HG02981 (cell line): ENCODE results near the gene DENND1A.
"Not testable (repeated sequence)": the region's sequence is repeated elsewhere in the genome, so short reads cannot be mapped to it uniquely, and the experiment has no call there.

Experiments
- ATAC-seq: cut with Tn5 transposase; IDR thresholded peaks from one replicate; pipeline ENCODE4 v1.9.1; 2021; ENCODE audit warnings: mild to moderate bottlenecking, moderate library complexity; ENCODE audit not compliant: unreplicated experiment

DENND1A gene

DNA sequence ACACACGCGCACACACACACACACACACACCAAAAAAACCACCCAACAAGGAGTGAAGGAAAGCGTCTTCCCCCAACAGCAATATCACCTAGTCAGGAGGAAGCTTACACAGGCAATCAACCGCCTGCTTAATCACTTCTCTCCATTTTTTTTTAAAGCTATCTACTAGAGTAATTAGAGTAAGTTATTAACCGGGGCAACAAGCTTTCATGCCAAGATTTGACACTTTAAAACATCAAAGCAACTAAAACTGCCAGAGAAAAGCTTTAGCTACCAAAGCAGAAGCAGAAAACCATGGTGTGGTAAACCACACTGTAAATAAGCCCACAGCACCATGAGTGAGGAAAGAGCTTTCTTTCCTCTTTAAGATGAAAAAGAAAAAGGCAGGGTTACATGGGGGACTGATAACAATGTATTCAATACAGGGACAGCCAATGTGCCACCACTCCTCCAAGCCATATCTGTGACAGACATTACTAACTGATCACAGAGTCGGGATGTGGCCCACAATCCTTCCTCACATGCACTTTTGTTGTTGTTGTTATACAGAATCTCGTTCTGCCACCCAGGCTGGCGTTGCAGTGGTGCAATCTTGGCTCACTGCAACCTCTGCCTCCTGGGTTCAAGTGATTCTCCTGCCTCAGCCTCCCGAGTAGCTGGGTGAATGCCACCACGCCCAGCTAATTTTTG lies 291.8 kb downstream of the DENND1A start:
- peak; percentile 55 for ATAC-seq

DNA sequence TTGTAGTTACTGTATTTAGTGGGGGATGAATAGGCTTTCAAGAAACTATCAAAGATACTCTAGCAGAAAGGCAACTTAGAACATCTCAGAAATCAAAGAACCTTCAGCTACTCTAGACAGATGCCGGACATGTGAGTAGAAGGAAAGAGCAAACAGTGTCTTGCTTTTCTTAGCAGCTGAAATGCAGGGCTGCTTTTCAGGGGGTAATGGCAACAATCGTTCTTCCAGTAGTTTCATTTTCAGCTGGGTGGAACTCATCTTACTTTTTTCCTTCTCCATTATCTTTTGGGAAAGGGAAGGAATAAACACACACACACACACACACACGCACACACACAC lies 292.4 kb downstream of the DENND1A start:
- no peak for ATAC-seq

DNA sequence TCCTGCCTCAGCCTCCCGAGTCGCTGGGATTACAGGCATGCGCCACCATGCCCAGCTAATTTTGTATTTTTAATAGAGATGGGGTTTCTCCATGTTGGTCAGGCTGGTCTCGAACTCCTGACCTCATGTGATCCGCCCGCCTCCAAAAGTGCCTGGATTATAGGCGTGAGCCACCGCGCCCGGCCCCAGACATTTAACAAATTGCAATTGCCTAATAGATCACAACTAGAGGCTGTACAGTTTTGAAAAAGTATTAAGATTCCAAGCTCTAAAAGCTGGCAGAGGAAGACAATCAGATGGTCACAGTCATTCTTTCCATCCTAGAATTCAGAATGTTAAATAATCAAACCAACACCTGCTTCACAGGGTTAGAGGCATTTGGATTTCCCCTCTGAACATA lies 293.1 kb downstream of the DENND1A start:
- ATAC-seq: not testable (repeated sequence)

DNA sequence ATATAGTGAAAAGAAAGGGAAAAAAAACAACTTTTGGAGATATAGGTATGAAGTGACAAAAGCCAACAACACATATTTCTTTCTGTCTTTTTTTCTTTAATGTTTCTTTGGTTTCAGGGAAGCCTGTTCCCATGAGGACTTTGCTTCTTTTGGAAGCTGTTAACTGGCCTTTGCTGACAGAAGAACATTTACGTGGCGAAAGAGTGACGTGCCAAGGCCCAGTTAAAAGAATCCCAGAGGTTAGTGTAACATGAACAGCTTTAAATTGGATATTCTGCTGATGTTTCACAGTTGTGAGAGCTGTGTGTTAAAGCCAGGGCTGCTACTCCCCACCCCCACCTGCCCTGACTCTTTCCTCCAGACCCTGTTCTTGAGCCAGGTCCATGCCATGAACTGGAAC lies 298.1 kb downstream of the DENND1A start:
- no peak for ATAC-seq

DNA sequence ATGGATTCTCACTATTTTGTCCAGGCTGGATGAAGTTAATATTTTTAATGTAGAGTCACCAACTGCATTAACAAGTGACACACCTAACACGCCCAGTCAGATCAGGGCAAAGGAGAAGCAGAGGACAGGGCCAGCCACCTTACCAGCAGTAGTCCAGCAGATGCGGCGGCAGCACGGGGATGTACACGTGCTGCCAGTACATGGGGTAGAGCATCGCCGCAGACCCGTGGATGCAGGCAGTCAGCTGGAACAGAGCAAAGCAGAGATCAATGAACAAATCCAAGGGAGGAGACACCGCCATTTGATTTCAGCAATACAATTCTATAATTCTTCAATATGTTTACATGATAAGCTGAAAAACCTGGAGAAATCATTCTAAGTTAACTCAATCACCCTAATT lies 299.7 kb downstream of the DENND1A start:
- ATAC-seq: no peak

DNA sequence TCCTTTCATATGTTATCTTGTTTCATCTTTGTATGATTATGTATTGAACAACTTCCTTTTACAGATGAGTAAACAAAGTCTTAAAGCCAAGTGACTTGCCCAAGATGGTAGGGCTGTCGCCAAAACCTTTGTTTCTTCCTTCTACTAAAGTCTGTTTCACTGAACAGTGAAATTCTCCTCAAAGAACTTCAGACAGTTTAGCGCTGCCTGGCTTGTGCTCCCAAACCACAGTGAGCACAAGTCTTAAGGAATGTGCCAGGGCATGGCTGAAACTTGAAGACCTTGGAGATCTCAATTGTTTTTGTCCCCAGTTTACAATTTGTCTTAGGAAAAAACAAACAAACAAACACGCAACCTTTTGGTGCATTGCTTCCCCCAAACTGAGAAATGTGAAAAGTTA lies 300.4 kb downstream of the DENND1A start:
- no peak for ATAC-seq

DNA sequence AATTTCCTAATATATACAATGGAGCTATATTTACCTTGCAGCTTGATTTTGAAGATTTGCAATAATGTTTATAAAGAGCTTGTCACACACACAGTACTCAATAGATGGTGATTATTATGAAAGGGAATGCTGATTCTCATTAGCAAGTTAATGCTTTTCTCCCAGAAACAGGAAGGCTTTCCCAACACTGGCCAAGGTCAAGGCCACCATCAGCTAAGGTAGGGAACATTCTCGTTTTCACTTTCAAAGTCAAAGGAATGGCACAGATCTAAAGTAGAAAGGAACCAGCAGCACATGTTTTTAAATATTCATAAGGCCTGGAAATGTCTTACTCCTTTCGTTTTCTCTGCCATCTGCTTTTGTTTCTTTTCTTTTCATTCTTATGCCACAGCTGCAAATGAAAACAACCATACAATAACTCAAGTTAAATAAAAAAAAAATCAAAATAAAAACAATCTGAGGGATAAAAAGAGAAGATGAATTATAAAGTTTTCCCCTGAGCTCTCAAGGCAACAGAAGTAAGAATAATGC lies 307.1 kb downstream of the DENND1A start:
- ATAC-seq: no peak

DNA sequence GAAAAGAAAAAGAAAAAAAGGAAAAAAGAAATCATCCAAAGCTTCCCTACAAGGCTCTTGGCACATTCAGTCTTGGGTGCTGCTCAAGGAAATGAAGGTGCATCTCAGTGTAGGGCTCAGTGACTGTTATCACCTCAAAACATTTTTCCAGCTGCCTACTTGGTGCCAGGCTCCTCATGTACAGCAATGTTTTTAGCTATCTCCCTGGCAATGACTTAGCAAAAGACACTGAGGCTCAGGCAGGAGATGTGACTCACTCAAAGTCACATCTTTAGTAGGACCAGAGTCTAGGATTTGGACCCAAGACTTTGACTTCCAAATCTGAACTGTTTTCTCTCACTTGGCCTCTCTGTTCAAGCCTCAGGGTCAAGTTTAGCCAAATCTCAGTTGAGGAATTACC lies 309.7 kb downstream of the DENND1A start:
- no peak for ATAC-seq

DNA sequence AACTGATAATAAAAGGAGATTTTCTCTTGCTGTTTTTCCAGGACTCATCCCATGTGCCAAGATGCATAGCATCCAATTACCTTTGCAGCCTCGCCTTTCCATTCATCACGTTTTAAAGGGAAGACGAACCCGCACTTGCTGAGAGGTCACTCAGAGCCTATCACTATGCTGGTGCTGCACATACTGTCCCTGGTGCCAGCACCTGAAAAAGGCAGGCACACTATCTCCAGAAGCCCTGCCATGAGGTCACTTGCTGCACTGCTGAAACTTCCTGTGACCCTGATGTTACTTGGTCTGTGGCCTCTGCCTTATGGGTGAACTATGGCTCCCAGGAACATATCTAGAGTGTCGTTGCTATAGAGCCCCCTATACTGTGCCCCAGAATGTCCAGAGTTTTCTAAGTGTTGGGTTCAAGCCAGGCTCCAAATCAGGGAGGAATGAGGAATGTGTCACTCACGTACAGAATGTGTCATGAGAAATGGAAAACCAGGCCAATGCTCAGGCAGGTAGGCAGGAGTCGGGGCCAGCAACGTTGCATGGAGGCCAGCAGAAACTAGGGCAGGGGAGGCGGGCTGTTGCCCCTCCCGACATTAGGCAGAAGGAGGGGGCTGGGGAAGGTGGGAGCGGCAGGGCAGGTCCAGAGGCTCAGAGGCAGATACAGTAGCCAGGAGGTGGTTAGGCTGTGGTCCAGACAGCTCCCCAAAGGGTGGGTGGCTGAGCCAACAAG lies 311.8 kb downstream of the DENND1A start:
- ATAC-seq: no peak

DNA sequence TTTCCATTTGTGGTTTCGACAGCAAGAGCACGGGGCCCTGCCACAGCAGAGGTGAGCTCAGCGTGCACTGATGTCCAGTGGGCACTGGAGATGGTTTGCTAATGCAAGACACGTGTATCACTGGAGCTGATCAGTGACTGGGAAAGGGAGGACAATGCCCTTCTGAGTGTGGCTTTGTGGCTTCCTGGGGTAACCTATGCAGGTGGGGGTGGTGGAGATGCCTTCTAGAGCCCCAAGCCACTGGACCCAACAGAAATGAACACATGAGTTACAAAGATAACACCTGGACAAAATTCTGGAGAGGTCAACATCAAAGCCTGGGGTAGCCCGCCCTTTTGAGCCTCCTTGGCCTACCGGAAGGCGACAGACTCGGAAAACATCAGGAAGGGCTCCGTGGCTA lies 312.6 kb downstream of the DENND1A start:
- no peak for ATAC-seq

DNA sequence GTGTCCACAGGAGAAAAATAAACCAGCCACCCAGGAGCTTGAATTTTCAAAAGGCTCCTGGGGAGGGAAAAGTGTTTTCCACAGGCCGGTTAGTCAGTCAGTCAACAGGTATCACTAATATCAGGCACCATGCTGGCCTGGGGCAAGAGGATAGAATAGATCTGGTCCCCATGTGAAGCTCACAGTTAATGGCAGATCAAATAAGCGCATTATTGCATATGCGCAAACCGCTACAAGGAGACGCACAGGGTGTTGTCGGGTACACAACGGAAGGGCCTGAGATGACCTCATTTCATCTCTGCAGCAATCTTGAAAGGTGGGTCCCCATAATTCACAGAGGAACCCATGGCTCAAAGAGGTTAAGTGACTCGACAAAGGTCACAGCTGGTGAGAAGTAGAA lies 313.2 kb downstream of the DENND1A start:
- ATAC-seq: no peak

DNA sequence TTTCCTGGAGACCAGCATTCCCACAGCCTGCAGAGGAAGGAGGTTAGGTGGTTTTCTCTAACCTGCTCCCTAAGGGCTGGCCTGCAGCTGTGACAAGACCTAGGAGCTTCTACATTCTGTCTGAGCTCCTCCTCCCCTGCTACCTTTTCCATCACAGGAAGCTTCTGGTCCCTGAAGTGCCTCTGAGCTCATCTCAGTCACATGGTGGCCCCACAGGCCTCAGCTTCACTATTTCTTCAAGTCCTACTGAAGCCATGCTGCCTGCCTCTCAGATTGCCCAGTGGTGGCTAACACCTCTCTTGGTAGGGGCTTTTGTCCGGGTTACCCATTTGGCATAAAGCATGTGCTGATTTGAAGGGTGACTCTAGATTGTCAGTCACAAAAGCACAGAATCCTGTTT lies 314.5 kb downstream of the DENND1A start:
- ATAC-seq: no peak

DNA sequence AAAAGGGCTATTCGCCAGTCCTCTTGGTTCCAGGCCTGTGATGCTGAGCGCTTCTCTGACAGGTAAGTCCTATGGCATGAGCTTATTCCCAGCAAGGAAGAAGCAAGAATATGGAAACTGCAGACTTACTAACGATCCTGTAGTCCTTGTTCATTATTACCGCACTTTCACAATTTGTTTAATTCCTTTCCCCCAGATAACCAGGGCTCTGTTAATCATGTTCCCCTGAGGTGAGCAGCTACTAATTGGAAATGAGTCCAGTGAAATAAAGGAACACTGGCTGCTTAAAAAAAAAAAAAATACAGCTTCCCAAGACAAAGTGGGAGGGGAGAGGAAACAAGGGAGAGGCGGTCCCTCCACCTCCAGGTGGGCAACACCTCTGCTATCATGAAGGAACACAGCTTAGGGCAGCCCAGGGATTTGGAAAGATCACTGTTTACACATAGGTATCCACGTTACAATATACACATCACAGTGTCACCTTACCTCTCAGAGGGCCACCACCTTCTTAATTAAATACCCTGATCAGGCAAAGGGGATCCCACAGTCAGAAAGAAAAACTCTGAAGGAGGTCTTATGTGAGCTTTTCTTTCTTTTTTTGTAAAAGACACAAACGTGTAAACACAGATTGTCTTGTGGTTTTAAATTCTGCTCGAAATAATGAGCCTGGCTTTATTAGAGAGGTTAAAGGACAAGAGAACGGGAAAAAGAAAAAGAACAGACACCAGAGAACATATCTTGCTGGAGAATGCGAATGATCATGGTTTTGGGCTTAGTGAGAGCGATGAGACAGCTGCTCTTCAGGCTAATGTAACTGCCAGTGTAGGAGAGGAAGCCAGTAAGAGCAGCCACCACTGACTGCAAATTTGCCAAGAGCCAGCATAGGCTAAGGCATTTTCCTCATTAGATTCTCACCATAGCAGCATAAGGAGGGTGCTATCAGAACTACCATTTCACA lies 315.3 kb downstream of the DENND1A start:
- no peak for ATAC-seq

DNA sequence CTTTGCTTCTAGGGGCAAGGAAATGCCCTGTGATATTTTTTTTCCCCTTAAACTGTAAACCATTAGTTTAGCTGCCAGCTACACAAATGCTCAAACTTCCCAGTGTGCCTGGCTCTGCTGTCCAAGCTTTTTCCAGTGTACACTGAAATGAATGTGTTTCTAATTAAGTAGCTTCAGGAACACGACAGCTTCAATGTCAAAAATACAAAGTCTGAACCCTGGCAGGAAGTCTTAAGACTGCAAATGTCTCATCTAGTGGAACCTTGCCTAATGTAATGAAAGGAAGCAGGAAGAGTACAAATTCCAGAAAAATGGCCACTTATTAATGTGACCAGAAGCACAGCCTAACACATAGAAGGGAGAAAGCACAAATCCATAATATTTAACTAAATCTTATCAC lies 318.7 kb downstream of the DENND1A start:
- ATAC-seq: no peak

DNA sequence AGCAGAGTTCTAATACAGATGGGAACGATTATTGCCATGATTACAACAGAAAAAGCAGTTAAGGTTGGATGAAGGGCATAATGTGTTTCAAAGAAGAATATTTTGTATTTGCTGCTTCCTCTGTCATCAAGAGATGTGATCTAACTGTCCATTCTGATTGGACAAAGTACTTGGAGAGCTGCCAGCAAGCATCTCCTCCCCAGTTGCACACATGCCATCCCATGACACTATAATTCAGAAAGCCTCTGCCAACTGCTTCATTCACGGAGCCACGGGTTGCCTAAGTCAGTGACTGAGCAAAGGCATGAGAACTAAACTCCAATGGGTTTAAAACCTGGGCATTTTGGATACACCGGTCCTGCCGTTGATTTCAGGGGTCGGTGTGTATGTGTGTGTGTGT lies 320.1 kb downstream of the DENND1A start:
- no peak for ATAC-seq

DNA sequence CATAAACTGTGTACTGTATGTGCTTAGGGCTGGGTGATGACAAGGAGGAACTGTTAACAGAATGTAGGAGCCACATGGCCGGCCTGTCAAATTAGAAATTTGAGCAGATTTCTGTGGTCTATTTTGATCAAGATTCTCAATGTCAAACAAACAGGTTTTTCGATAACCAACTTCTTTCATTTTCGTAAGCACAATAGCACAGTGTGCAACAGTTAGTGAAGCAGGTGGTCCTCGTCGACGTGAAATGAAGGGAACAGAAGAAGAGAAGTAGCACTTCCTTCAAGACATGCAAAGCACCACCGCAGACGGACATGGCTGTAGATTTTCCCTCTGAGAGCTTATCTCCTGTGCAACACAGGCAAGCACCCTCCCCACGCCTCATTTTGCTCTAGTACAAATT lies 321.8 kb downstream of the DENND1A start:
- ATAC-seq: peak; percentile 95

DNA sequence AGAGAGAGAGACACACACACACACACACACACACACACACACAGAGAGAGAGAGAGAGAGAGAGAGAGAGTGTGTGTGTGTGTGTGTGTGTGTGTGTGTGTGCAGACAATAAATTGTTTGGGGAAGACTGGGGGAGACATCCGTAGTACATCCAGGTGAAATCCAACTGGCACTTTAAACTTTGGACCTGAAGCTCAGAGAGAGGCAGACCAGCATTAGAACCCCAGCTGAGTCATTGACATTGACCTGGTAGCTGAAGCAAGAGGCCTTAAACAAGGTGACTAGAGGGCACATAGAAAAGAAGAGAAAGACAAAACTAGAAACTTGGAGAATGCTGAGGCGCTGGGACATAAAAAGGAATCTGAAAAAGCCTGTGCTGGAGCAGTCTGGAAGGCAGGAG lies 322.4 kb downstream of the DENND1A start:
- ATAC-seq: no peak

DNA sequence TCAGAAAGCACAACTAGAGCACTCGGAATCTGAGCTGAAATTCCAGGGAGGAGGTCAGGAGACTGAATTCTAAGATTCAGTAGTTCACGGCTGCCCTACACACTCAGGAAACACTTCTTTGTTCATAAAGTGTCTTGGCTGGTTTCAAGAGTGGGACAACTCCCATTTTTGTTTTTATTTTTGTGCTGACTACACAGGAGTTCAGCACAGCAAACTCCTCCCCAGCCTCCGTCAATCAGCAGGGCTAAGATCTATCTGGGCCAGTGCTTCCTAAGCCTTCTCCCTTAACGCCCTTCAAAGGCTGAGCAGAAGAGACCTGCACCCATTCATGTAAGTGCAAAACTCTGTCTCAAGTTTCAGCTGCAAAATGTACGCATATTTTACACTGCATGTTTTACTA lies 323.8 kb downstream of the DENND1A start:
- ATAC-seq: no peak

DNA sequence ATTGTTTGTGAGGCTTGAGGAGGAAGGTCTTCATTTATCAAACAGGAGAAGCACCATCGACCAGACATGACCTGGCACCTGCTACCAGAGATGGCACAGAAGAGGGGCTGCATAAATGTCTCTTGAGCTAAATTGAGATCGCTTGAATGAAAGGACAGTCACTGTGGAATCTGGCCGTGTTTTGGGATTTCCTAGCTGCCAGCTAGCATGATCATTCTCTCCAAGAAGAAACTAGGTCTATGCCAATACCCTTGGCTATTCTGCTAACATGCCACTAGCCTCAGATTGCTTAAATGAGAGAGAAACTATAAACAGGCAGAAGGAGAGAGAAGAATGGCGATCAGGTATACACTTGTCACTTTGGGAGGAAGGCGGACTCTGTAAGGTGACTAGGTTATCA lies 324.6 kb downstream of the DENND1A start:
- ATAC-seq: no peak

DNA sequence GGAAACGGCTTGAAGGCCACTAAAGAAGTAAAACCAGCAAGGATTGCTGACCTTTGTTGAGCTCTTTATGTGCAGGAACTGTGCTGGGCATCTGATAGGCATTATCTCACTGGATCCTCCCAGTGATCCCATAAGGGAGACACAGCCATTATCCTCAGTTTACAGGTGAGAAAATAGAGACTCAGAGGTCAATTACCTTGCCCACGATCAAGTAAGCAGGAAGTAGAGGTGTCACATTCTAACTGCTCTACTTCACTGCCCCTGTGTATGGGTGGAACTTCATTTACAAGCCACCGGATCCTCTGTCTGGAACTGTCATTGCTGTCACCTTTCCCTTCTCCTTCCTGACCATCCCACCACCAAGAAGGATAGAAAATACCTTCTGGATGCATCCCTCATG lies 325.1 kb downstream of the DENND1A start:
- no peak for ATAC-seq

DNA sequence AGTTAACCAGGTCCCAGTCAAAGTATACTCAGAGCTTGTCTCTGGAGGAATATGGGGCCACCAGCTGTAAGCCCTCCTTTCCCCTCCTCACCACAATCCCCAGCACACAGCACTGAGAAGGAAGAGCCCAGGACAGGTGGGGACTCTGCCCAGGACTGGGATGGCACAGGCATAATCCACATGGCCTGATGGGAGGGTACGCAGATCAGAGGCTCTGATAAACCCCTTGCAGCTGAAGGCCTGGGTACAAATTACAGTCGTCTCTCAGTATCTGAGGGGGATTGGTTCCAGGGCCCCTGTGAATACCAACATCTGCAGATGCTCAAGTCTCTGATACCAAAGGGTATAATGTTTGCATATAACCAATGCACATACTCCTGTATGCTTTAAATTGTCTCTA lies 328.1 kb downstream of the DENND1A start:
- no peak for ATAC-seq

DNA sequence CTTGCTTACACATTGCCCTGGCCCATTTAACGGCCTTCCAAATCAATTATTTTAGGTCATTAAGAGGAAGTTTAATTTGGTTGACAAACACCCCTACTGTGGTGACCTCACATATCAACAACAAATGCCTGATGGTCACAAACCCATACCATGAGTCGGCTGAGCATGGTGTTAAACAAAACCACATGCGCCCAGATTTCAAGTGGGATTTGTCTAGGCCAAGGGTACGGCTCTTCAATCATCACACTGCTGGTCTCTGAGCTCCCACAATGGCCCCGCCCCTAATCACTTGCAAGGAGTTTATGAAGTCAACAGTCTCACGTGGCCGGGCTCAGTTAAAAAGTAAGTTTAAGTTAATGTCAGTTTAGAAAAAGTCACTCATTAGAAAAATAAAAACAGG lies 330.1 kb downstream of the DENND1A start:
- no peak for ATAC-seq
